GM21723 (cell line): ENCODE data around the gene WDR93.

Experiments used
- ATAC-seq: cut with Tn5 transposase; IDR thresholded peaks from one replicate; pipeline ENCODE4 v1.9.1; 2021; ENCODE audit warnings: mild to moderate bottlenecking, moderate library complexity; ENCODE audit not compliant: unreplicated experiment

The WDR93 gene

DNA sequence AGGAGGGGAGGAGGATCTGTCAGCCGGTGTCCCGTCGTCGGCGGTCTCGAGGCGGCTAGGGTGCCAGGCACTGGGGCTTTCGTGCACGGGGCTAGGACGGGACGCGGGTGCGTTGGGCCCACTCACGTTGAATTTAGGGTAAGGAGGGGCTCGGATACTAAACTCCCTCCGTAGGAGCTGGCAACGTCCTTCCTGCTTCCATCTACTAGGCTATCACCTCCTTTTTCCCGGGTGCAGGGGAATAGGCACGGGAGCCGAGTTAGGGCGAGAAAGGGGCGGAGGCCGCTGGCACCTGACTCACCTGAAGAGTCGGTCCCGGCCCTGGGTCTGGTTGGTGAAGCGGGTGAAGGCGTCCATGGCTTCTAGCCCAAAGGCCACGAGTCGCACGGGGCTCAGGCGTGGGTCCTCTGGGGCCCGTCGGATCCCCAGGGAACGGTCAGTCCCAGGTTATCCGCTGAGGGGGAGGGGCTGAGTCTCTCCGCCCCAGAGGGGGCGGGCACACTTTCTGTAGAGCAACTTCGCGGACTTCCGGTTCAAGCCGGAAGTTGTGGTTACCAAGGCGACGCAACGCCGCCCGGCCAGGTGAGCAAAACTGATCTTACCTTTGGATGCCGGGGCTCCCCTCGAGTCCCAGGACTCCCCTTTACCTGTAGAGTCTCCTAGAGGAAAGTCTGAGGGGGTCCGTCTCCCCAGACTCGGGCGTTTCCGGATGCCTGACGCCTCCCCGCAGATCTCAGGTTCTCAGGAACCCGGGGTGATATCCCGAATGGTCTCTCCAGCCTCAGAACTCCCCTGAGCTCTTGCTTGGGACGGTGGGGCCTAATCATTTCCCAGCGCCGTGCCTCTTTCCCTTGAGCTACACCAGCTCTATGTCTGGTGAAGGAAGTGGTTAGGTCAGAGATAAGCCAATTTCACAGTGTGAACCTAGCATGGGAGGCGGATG is at the start of gene WDR93, which contains the start of gene PEX11A:
Gene WDR93, plus strand, starts transcription at position 536 of the 943 bp plus-strand sequence. CDS start 10,936 bp downstream, outside the sequence.
Gene PEX11A, minus strand, starts transcription at position 479 of the 943 bp plus-strand sequence. Its CDS starts 122 bp downstream, at position 357.
- ATAC-seq: peak; percentile 93

DNA sequence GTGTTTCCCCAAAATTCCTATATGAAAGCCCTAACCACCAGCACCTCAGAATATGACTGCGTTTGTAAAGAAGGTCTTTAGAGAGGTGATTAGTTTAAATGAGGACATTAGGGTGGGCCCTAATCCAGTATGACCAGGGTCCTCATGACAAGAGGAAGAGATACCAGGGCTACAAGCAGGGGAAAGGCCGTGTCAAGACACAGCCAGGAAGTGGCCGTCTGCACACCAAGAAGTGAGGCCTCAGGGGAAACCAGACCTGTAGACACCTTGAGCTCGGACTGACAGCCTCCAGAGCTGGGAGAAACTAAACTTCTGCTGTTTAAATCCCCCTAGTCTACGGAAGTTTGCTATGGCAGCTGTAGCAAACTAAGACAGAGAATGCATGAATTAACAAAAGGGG is 49.6 kb upstream of the WDR93 start:
- ATAC-seq: no peak

DNA sequence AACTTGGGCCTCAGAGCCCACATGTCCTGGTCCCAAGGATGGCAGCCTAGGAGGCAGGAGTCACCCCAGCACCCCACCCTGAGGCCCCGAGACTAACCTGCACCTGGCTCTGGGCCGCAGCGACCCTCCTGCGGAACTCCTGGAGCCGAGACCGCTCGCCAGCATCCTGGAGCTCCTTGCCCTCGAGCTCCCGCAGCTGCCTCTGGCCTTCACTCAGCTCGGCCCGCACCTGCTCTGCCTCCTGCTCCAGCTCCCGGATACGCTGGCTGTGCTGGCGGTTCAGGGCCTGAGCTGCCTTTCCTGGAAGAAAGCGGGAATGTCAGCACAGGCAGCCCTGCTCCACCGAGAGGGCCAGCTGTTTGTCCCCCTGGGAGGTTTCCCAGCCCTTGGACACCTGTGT is 48.5 kb upstream of the WDR93 start:
- no peak for ATAC-seq

- no peak for ATAC-seq
Measured at GRCh38 chr15:89645680-89646079, 44.9 kb upstream of the WDR93 start.

DNA sequence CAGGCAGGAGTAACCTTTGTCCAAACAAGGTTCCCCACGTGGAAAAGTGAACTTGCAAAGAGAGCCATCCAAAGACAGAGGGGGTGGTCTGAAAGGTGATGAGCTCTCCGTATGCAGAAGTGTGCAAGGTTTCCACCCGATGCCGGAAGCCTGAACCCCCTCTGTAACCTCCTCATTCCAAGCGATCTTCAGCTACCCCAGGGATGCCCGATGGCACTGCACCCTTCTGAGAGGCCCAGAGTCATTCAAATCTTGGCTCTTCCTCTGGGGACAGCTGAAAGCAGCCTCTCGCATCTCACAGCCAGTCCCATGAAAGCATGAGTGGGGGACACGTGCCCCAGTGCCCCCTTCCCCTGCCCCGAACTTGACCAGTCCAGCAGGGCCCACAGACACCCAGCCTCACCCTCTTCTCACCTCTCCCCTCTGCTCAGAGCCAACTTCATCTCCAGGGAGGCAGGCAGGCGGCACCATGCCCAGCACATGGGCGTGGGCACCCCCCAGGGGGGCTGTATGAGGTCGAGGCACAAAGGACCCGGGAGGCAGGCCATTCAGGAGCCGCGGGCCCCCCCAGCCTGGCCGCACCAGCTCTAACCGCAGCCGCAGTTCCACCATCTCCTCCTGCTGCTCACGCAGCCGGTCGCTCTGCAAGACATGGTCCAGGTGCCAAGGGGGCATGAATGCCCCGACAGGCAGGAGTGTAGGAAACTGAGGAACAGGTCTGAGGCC is 44.0 kb upstream of the WDR93 start:
- ATAC-seq: no peak

DNA sequence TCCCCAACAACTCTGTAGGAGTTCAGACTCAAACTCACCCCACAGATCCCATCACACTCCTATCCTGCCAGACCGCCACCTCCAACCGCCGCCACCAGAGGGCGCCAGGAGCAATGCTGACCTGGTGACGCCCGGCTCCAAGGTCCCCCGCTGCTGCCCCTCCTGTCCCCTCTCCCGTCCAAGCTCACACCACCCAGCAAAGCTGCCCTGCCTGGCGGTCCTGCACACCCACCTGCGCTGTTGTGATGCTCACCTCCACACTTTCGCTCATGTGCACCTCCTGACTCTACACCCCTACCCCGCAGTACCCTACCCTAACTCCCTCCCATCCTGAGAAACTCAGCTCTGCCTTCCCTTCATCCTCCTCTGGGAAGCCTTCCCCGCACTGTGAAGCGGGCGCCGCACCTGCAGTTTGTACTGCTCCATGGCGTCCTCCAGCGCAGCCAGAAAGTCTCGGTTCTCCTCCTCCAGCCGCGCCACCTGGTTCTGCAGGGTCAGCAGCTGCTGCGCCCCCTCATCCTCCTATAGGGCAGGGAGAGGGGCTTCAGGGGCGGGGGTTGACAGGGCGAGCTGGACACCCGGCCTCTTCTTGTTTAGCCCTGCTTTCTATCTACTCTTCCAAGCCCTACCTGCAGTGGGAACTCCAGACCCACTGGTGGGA is 43.3 kb upstream of the WDR93 start:
- peak; percentile 66 for ATAC-seq

- ATAC-seq: no peak
Measured at GRCh38 chr15:89648106-89649012, 42.3 kb upstream of the WDR93 start.

- no peak for ATAC-seq
Measured at GRCh38 chr15:89649013-89649625, 41.5 kb upstream of the WDR93 start.

GRCh38 chr15:89649716-89650115 is 40.9 kb upstream of the WDR93 start:
- no peak for ATAC-seq

GRCh38 chr15:89652131-89652530 is 38.5 kb upstream of the WDR93 start:
- ATAC-seq: no peak

DNA sequence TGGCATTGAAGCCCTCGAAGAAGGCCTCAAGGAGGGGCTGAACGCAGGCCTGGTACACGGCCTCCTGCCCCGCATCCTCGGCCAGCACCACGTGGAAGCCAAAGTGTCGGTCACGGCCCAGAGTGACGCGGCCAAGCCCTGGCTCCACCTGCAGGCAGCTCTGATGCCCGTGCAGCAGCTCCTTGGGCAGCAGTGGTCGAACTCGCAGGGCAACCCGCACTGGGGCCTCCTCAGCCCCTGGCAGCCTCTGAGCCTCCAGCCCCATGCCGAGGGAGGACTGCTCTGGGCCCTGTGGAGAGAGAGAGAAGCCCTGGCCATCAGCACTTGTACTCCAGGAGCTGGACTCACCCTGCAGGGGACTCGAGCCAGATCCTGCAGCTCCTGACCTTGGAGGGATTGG is 37.9 kb upstream of the WDR93 start:
- no peak for ATAC-seq

GRCh38 chr15:89653578-89653977 is 37.0 kb upstream of the WDR93 start:
- no peak for ATAC-seq

- no peak for ATAC-seq
Measured at GRCh38 chr15:89654301-89654761, 36.3 kb upstream of the WDR93 start.

DNA sequence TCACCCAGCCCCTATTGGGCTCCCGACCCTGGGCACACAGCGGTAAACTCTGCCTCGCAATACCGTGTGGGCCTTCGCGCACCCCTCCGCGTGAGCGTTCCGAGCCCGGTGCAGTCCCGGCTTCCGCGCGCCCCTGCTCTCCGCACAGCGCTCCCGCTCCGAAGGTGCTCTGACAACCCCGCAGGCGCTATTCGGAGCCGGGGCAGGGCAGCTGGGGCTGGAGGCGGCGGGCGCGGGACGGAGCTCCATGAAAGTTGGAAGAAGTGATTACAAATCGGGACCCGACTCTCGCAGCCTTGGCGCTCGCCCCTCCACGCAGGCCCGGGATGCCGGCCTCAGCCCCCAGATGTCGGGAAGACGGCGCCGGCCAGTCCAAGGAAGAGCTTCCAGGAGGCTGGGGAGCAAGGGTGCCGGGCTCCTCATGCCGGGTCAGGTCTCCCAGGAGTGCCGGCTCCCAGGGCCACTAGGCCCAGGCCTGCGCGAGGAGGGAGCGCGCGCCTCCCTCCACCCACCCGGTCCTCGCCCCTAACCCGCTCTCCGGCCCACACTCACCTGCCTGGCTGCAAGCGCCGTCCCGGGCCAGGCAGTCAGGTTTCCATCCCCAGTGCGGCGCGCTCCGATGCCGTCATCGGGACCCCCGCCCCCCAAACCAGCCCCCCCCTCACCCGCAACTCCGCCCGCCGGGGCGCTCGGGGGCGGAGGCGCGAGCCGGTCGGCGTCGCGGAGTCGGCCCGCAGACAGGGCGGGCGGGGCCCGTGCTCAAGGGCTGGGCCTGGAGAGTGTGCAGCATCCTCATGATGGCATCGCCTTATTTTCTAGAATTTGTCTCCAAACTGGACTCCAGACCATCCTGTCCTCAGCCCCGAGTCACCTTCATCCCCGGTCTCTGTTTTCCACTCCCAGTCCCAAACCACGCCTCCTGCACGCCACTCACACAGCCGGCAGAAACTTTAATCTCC is 35.5 kb upstream of the WDR93 start, which contains the start of gene KIF7:
Gene KIF7, minus strand, starts transcription at position 621 of the 959 bp plus-strand sequence. CDS start 2,537 bp downstream, outside the sequence.
- ATAC-seq: no peak

DNA sequence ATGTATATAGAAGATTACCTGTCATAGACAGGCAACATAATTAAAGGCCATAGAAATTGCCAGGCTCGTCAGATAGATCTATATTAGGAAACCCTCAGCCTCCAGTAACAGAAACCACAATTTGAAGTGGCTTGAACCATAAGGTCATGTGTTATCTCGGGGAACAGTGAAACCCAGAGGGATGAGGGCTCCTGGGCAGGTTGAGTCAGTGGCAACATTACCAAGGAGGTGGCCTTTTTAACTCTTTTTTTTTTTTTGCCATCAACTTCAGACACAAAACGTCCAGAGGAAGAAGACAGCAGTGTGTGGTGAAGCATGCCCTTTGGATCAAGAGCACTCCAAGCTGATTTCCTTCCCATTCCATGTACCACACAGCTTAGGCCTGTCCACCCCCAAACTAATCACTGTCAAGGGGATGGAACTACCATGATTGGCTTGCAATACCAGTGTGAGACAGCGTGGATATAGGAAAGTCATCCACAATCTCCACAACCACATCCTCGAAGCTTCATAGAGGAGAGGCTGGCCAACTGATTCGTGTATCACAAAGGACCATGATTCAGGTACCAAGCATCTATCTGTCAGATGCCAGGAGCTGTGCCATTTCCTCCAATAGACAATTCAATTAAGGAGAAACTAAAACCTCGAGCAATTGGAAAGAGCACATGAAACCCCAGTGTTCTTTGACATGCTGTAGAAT is 34.3 kb upstream of the WDR93 start:
- no peak for ATAC-seq

DNA sequence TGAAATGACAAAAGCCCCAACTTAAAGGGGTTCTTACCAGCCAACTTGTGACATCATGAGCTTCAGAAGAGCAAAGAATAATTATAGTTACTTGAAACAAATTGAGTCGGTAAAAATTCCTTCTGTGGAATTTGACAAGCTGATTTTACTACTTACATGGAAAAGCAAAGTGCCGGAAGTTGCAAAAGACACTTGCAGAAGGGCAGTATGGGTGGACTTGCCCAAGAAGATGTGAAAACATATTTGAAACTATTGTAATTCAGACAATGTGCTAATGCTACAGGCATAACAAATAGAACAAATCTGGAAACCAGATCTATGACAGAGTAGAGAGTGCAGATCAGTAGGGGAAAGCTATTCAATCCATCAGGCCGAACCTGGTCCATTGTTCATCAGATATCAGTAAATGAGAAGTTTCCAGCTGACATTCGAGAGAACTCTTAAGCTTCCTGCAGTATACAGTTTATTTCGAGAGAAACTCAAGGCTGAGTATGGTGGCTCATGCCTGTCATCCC is 32.9 kb upstream of the WDR93 start:
- ATAC-seq: no peak

DNA sequence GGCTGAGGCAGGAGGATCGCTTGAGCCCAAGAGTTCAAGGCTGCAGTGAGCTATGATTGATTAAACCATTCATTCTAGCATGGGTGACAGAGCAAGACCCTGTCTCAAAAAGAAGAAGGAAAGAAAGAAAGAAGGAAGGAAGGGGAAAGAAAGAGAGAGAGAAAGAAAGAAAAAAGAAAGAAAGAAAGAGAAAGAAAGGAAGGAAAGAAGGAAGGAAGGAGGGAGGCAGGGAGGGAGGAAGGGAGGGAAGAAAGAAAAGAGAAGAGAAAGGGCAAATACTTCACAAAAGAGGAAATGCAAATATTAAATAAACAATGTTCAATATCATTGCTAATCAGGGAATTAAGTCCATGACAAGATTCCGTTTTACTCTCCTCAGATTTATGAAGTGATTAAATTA is 31.3 kb upstream of the WDR93 start:
- no peak for ATAC-seq

DNA sequence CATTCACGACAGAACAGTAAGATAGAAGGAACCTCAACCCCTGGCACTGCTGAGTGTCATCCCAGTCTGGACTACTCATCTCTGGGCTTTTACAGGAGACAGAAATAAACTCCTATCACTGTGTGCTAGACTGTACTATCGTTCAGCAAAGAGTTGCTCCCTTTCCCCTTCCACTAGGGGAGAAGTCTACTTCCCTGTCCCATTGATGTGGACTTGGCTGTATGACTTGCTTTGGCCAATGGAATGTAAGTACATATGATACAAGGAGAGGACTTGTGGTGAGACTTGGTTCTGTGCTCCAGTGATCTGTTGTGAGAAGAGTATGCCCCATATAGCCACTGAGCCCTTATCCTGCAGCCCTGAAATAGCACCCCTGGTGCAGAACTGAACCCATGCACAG is 30.1 kb upstream of the WDR93 start:
- ATAC-seq: no peak
